Stimulated activated CD4-positive, alpha-beta T cell treated with anti-CD3 and anti-CD28 coated beads, Interleukin-2, amount 100 ng/mL, for 24 hours (primary cell): ENCODE results near the gene THBS4.
"Not testable (repeated sequence)": the region's sequence is repeated elsewhere in the genome, so short reads cannot be mapped to it uniquely, and the experiment has no call there.

ENCODE experiments used
- DNase-seq, 2 donors: peaks; one replicate each; pipeline ENCODE4 v3.0.0-alpha.2; 2020

Gene THBS4

DNA sequence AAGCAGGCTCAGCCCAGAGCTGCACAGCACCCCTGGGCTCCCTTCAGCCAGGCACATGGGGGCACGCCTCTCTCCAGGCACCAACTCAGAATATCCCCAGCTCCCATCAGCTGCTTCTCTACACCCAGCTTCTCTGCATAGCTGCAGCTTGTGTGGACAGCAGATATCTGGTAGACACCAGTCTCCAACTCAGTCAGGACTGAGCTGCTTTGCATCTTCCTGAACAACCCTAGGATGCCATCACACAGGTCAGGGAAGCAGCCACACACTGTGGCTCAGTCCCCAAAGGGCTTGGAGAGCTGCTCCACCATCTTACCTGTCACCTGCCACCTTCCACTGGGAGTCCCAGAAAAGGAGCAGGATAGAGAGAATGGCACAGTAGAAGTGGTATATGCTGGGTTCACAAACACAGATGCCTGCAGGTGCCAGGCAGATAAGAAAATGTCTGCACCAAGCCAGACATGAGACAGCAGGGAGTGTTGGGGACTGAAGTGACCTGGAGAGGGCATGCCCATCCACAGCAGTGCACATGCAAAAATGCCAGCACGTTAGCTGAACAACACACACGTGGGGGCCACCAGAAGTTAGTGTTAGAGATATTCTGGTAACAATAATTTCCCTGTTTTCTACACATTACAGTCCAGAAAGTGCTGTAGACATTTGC, 42.0 kb downstream of the THBS4 start:
- no peak for DNase-seq

DNA sequence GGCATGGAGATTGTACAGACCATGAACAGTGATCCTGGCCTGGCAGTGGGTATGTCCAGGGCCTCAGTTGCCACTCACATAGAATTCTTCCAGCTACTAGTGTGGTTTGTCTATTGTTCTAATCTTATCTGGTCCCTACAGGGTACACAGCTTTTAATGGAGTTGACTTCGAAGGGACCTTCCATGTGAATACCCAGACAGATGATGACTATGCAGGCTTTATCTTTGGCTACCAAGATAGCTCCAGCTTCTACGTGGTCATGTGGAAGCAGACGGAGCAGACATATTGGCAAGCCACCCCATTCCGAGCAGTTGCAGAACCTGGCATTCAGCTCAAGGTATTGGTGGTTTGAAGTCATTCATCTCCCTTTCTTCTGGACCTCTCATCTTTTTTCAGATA, 43.8 kb downstream of the THBS4 start:
- DNase-seq, result no peak

DNA sequence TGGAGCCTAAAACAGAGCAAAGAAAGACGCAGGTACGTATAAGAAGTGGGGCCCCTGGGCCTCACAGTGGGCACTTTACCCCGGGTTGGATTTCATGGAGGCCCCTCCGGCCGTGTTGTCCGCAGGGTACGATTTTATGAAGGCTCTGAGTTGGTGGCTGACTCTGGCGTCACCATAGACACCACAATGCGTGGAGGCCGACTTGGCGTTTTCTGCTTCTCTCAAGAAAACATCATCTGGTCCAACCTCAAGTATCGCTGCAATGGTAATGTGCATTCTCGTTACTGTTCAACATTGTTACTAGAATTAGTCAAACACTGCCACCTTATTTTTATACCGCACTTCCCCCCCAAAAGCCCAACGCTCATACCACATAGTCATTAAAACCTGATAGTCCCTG, 47.1 kb downstream of the THBS4 start:
- DNase-seq, result no peak

DNA sequence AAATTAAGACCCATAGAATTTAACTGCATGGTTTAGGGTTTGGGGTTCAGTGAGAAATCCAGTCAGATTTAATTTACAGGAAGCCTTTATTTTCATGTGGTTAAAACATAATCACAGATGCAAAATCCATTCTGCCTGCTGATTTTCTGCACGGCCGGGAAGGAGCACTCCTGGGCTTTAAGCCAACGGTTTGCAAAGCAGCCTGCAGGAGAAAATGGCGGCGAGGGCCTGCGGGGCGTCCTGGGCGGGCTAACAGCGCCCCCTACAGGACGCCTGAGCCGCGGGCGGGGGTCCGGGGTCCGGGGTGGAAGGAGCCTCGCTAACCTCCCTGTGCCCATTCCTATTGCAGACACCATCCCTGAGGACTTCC, 47.6 kb downstream of the THBS4 start:
- DNase-seq, result peak; percentile 22 to 77

DNA sequence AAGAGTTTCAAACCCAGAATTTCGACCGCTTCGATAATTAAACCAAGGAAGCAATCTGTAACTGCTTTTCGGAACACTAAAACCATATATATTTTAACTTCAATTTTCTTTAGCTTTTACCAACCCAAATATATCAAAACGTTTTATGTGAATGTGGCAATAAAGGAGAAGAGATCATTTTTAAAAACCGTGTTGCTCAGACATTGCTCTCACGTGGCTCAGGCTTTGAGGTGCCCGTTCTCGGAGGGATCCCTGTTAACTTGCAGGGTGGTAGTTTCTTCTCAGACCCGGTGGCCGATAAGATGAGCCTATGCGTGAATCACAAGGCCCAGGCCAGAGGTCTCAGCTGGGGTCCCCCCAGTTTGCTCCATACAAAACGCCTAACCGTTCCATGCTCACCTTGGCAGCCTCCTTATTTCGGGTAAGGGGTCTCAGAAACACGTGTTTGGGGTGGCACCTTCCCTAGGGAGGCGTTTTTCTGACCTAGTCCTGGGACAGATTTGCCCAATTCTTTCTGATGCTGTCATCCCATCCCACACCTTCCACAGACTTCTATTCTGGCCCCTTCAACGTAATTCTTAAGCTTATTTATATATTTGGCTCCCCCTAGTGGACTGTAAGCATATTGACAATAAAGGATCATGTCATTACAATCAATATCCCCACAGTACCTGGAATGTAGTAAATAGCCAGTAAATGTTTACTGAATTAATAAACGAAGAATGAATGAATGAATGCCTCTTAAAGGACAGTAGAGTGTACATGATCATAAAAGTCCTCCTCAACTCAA, 48.1 kb downstream of the THBS4 start:
- peak; percentile 14 to 30 for DNase-seq

DNA sequence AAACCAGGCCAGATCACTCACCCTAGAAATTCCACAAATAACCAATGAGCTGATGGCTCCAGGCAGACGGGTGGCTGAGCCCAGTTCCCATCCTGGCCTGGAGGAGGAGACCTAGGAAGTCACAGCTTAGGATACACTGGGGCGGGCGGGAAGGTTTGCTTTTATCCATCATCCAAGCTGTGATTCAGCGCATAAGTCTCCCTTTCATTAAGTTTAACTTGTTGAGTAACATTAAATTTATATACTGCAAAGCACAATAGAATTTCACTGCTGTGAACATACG, 55.7 kb downstream of the THBS4 start:
- no peak for DNase-seq

DNA sequence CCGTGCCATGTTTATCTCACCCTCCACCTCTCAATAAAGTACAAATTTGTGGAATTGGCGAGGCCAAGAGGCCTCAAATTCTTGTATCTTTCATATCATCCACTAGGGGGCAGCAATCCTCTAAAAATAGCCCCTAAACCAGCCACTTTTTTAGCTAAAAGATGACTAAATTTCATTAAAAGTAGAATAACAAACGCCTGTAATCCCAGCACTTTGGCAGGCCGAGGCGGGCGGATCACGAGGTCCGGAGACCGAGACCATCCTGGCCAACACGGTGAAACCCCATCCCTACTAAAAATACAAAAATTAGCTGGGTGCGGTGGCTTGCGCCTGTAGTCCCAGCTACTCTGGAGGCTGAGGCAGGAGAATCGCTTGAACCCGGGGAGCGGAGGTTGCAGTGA, 56.6 kb downstream of the THBS4 start:
- DNase-seq, result peak; percentile 19 to 24

DNA sequence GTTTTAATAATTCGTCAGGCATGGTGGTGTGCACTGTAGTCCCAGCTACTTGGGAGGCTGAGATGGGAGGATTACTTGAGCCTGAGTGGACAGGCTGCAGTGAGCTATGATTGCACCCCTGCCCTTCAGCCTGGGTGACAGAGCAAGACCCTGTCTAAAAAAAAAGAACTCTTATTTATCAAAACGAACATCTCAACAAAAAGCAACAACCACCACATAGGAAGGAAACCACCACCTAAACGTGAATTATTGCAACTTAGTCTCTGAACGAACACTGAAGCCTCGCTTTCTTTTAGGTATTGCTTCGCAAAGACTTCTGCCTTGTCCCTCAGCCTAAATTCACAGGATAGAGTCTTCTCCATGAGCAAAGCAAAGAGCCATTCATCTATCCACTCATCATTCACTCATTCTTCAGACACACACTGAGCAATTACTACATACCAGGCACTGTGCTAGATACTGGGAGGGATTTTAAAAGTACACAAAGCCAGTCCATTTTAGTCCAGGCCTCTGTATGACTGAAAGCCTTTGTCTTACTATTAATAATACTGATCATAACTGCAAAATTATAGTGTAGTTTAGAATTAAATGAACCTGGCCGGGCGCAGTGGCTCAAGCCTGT, 57.4 kb downstream of the THBS4 start:
- DNase-seq, result no peak

DNA sequence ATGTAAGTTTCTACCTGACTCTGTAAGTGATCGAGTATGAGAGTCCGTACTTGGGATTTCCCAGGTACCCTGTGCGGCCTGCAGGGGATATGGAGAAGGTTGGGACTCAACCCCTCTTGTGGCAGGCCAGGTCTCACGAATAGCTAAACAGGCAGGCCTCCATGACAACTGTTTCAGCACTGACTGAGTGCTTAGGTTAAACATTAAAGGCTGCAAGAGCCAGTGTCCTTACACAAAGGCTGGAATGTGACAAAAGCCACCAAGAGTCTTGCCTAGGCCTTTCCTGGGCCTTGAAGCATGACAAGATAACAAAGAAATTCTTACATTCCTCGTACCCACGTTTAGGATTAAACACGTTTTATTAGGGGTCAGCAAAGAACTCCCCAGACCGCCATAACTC, 58.6 kb downstream of the THBS4 start:
- no peak for DNase-seq

DNA sequence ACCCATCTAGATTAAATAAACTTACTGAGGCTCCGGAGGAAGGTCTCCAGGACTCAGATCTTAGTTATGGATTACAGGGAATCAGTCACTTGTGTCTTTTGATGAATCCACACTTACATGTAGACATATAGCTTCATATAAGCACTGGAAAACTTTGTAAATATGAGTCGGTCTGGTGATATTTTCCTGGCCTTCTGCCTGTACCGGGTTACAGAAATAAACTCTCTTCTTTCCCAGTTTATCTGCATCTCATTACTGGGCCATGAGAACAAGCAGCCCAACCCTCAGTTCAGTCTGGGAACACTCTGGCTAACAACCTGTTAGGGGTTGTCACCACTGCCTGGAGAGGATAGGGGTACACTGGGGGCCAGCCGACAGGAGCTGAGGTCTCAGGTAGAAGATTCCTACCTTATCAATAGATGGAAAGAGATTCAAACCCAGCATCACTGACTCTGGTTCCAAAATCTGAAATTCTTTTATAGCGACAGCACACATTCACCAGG, 59.1 kb downstream of the THBS4 start:
- DNase-seq, result no peak

DNA sequence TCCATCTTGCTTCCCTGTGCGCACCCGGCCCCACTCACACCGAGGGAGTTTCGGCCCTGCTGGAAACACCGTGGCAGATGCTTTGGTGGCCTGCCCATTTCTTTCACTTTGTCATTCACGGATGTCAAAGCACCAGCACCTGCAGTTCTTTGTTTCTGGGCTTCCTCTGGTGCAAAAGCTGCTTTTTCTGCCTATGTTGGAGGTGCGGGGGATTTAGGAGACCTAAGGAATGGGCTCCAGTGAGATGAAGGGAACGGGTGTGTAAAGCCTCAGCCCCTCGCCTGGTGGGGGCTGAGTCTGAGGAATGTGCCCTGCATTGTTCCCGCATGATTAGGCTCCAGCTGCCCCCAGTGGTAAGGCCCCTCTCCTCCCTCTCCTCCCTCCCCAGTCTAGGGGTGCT, 62.3 kb downstream of the THBS4 start:
- DNase-seq, result no peak

DNA sequence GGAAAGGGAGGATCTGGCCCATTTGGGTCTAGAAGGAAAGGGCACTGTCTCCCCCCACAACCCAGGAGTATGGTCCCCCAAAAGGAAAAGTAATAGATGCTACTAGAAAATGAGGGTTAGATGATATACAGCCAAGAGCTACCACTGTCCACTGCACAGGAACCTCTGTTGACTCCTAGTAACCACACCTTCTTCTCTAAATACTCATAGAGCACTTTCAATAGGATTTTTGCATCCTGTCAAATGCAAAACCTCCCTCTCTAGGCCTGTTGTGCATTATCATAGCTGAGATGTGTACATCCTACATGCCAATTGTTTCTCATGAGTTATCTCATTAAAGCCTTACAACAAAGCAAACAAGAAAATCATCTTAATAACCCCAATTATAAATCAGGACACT, 66.8 kb downstream of the THBS4 start:
- DNase-seq, result no peak

DNA sequence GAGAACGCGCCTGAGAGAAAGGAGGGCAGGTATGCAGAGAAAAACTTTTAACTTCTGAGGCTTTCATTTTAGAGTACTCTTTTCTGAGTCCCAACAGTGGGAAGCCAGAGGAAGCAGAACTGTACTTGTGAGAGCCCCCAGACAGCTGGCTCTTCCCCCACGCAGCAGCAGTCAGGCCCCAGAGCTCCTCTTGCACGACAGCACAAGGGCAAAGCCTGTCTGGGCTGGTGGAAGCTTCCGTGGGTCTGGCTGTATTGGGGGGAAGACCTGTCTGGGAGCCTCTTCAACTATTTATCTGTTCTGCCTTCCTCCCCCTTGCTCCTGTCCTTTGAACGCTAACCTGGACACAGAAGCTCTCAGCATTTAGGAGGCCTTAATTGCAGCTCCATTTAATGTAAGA, 68.2 kb downstream of the THBS4 start:
- DNase-seq, result no peak

DNA sequence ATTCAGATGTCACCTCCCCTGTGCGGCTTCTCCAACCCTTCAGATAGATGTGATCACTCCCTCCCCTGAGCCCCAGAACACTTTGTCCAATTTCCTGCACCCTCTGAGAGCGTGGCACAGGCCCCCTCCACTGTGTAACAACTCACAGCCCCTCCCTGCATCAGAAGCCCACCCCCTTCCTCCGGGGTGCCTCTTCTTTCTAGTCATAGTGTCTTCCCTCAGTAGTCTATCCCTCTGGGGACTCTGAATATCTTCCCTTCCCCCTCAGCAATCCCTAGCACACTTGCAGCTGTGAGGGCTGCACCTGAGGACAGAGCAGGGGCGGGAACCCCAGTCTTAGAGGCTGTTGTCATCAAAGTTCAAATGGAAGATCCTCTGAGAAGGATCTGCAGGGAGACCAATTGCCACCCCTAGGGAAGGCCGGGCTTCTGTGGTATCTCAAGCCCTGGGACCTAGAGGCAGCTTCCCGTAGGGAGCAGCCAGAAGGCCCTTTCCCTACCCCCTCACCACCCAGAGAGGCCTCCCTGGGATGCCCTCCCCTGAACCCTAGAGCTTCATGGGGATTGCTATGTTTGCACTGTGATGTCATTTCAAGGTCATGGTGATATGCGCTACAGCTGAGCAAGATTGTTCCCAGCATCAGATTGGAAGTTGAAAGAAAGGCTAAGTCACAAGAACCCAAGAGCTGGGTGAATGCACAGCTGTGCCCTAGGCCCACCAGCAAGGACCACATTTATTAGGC, 70.7 kb downstream of the THBS4 start:
- DNase-seq, result no peak

DNA sequence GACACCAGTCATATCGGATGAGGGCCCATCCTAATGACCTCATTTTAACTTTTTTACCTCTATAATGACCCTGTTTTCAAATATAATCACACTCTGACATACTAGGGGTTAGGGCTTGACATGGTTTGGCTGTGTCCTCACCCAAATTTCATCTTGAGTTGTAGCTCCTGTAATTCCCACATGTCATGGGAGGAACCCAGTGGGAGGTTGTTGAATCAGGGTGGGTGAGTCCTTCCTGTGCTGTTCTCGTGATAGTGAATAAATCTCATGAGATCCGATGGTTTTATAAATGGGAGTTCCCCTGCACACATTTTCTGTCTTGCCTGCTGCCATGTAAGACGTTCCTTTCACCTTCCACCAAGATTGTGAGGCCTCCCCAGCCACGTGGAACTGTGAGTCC, 71.8 kb downstream of the THBS4 start:
- no peak for DNase-seq

DNA sequence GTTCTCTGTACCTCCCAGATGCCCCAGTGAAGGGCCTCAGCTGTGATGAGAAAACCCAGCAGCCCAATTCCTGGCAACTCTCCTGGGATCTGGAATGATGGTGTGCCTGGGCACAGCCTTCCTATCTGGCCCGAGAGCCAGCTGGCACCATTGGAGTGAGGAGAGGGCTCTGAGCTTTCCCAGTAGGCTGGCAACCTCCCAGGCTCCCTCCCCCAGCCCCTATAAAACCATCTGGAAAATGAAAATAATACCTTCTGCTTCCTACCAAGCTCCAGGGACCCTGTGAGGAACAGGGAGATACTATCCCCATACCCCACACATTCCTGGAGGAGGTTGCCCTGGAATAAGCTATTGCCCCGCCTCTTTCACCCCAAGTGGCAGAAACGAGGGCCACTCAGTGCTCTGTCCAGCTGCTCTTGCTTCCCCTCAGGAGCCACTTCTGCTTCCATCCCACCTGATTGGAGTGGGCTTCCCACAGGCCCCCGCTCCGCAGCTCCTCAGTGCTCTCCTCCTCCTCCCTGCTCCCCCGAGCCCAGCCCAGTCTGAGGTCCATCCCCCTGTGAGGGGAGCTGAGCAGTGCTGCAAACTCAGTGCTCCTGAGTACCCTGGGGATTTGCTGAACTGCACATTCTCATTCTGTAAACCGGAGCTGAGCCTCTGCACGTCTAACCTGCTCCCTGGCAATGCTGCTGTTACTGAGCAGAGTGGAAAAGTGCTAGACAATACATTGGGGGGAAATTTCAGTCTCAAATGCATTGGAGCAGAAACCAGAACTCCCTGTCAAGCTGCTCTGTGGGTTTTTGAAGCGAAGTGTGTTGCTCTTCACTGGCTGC, 74.7 kb downstream of the THBS4 start:
- no peak for DNase-seq

DNA sequence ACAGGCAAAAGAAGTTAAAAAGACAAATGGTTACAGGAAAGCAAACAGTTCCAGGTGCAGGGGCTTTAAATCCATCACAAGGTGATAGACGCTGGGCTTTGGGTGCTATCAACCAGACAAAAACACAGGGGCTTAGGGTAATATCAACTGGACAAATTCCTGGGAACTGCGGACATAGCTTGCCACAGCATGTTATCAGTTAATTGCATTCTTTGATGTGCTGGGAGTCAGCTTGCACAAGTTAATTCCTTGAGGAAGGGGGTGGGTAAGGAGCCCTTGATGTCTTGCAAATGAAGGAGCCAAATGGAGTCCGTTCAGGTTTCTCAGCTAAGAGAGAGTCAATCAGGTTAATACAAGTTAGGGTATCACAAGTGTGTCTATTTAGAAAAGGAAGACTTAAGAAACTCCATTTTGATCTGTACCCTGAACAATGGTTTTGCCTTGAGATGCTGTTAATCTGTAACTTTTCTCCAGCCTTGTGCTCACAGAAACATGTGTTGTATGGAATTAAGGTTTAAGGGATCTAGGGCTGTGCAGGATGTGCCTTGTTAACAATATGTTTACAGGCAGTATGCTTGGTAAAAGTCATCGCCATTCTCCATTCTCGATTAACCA, 76.3 kb downstream of the THBS4 start:
- DNase-seq, result not testable (repeated sequence)

DNA sequence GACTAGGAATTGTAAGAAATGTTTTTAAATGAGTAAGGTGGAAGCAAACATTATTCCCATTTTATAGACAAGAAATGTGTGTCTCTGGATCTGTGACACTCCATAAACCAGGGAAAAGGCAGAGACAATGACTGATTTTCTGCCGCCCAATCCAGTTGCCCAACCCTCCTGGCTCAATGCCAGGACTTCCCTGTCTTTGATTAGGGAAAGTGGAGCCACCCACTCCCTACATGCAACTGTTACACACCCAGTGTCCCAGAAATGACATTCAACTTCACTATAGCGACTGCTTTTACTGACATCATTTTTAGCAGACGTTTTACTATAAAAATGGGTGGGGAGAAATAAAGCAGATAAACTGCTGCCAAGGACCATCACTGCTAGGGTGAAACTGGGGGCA, 79.7 kb downstream of the THBS4 start:
- DNase-seq, result no peak

DNA sequence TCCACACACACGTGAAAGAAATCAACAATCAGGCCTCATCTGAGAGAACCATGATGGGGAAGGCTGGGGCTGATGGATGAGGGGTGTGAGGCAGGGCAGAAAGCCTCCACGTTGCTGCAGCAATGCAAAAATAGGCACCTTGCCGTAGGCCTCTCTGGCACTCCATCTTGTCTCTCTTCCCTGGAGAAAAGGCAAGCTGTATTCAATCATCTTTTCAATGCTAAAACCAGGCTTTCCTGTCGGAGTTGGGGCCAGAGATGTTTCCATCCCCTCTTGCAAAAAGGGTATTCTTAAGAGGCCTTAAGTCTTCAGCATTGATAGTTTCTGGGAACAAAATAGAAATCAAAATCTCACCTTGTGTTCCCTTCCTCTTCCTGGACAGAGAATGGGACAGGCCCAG, 80.9 kb downstream of the THBS4 start:
- no peak for DNase-seq

DNA sequence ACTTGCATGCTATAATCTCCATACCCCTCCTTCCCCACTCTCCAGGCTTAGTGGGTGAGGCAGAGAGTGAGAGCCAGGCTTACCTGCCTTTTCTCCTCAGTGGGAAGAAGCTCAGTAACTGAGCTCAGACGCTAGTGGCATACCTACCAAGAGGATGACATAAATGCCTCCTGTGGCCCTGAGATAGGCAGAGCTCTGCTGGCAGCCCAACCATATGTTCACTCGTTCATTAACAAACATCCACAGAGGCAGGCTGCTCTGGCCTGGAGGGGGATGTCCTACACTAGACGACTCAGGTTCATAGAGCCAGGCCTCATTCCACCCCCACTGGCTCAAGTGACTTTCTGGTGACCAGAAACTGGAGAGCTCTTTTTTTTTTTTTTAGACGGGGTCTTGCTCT, 81.3 kb downstream of the THBS4 start:
- no peak for DNase-seq

DNA sequence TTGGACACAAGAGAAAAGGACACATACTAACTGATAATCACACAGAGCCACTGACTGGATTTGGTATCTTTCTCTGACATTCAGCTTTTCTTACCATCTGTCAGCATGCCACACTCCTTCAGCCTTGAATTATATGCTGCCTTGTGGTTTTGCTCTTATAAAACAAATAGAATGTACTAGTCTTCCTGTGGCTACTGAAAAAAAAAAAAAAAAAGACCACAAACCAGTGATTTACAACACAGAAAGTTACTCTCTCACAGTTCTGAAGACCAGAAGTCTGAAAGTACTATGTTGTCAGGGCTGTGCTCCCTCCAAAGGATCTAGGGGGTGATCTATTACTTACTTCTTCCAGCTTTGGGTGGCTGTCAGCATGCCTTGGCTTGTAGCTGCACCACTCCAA, 82.3 kb downstream of the THBS4 start:
- DNase-seq, result no peak

DNA sequence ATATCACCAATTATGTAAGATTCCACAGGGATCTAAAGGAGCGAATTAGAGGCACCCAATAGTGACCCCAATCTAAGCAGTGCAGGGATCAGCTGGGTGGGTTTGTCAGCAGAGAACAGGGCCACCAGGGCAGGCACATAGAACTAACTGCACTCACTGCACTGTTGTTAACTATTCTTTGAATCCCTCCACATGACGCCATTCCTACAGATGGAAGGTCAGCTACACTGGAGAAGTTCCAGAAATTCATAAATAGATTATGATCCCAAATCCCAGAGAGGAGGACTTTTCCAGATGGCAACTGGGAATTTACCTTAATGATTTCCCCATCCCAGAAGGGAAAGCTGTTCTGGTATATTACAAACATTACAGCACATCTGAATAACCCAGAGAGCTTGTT, 84.2 kb downstream of the THBS4 start:
- DNase-seq, result no peak
